NCI-H1048 (cell line): ENCODE measurements around the gene NTN3.

Source experiments
- DNase-seq: peaks from one replicate; lab custom pipeline; 2025; lab: John Stamatoyannopoulos, UW

NTN3 gene

GRCh38 chr16:2514333-2515179, 43.5 kb downstream of the NTN3 start:
- DNase-seq: no peak

DNA sequence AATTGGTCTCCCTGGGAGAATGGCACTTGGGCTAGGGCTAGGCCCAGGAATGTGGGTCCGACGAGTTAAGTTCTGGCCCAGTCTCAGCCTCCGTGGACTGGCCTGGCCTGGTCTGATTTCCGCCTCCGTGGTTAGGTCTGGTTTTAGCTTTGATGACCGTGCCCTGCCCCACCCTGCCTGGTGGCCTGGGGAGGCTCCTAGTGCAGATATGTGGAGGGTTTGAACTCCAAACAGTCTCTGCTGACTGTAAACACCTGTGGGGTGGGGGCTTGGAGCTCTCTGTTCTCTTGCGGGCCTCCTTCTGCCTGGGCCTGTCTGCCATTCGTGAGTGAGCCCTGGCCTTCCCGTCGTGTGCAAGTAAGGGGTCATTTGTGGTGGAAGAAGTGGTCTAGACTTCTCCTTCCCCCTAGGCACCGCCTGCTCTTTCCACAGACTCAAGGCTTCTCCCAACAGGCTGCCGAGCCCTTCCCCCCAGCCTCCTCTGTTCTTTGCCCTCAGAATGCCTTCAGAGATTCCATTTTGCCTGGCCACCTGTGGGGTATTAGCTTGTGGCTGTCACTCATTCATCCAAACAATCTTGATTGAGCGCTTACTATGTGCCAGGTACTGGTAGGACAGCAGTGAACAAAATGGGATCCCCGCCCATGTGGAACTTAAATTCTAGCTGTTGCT, 44.2 kb downstream of the NTN3 start:
- no peak for DNase-seq

DNA sequence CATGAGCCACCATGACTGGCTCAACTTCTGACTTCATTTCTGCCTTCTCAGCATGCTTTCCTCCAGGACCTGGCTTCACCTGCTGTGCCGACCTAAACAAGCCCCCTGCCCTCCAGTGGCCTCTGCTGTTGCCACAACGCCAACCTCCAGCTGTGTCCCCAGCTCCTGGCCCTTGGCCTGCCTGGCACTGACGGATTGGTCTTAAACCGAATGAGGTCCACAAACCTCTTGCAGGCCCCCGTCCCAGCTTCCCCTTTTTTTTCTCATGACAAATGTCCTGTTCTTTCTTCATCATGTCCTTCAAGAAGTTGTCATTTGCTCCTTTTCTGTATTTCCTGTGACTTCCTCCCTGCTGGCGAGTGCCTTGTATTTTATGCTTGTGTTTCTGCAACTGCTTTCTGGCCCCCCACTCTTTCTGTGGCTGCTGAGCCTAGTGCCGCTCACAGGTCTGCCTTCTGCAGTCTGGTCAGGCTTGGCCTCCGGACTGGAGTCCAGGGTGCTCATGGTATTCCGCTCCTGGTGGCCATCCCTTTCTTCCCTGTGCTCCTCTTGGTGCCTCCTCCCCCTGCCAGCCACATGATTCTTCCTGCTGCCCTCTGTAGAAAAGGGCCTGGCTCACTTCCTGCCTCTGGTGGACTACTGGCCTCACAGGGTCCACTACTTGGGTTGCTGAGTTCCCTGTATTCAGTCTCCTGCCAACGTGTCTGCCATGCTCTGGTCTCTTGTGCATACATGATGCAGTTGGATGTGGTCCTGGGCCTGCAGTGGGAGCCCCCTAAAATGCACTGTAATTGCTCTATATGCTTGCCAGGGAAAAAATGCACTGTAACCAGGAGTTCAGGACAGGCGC, 45.5 kb downstream of the NTN3 start:
- DNase-seq: no peak

DNA sequence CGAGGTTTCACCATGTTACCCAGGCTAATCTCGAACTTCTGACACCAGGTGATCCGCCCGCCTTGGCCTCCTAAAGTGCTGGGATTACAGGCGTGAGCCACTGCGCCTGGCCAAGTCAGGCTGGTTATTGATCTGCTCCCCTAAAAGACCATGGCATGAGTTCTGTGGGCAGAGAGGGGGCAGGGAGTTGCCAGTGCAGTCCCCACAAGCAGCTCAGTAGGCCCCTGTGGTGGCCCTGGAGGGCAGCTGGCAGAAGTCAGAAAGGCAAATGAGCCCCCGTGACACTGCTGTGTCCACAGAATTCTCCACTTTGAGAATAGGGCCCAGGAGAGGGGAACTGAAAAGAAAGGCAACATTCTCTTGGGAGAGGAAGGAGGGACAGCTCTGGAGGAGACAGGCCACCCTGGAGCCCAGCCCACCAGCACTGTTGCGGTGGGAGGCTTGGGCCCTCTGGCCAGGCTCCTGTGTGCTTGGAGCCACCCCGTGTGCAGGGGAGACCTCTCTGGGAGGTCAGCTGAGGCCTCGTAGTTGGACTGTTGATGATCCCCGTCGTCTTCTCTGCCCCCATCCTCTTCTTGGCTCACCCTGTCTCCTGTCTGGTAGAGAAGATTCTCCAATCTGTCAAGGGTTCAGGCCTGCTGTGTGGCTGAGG, 47.0 kb downstream of the NTN3 start:
- DNase-seq: no peak

DNA sequence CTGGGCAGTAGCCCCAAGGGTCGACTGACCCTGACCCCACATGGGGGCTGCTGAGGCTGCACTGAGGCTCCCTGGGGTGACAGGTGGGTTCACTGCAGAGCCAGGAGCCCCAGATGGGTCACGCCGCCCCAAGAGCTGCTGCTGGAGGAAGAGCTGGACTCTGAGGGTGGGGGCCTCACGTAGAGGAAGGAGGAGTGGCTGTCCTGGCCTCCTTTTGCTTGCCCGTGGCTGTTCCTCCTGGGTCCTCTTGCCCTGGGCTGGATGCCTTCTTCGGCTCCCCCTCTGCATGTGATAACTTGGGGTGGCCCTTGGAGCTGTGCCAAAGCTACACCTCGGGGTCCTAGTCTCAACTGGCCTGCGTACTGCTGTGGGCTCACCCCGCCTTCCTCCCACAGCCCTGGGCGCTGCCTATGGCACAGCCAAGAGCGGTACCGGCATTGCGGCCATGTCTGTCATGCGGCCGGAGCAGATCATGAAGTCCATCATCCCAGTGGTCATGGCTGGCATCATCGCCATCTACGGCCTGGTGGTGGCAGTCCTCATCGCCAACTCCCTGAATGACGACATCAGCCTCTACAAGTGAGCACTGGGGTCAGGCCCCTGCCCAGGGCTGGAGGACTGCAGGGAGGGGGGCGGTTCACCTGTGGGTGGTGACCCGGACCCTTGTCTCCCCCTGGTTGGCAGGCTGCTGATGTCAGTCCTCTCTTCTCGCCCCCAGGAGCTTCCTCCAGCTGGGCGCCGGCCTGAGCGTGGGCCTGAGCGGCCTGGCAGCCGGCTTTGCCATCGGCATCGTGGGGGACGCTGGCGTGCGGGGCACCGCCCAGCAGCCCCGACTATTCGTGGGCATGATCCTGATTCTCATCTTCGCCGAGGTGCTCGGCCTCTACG, 48.0 kb downstream of the NTN3 start:
- no peak for DNase-seq

- DNase-seq: no peak
Measured at GRCh38 chr16:2519711-2520080, 48.6 kb downstream of the NTN3 start.

GRCh38 chr16:2520097-2520783, 49.1 kb downstream of the NTN3 start, which contains the start of gene AMDHD2:
AMDHD2 (plus strand) TSS chr16:2520371; CDS start chr16:2520459, 88 bp downstream.
- peak; percentile 46 for DNase-seq

DNA sequence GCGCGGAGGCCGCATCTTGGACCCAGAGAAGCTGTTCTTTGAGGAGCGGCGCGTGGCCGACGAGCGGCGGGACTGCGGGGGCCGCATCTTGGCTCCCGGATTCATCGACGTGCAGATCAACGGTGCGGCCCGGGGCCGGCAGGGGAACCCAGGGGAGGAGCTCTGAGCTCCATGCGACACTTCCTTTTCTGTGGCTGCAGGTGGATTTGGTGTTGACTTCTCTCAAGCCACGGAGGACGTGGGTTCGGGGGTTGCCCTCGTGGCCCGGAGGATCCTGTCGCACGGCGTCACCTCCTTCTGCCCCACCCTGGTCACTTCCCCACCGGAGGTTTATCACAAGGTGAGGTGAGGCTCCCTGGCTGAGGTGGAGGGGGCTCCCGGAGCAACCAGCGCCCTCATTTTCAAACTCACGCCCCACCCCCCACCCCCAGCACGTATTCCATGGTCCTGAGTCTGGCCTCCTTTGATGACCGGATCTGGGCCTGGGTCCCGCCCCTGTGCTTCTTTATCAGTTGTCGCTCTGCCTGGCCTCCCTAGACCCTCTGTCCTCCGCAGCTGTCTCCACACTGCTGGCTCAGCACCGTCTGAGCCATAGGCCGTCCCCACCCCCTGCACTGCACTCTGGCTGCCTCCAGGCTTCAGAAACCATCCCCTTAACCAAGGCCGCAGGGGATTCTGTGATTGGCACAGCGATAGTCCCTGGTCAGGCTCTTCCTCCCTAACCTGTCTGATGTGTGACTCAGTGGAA, 49.9 kb downstream of the NTN3 start:
- no peak for DNase-seq
